Measurements from ENCODE around the gene RAPGEF4.

DNA sequence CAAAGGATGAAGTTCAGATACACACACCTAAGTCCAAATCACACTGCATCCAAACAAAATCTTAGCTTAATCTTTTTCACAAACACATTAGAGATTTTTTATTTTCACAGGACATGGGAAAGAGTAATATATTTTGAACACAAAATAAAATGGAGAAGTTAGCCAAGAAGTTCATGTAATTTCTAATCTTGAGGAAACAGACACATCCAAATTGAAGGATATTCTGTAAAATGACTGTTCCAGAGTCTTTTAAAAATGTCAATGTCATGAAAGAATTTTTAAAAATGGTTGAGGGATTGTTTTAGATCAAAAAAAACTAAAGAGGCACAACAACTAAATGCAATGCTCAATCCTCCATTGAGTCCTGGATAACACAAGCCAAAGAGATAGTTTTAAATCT is 12.4 kb upstream of the RAPGEF4 start:
- no peak for TF ChIP-seq POLR2AphosphoS5 (IDR thresholded peaks at IDR 0.05)
- TF ChIP-seq, protein P1, sequence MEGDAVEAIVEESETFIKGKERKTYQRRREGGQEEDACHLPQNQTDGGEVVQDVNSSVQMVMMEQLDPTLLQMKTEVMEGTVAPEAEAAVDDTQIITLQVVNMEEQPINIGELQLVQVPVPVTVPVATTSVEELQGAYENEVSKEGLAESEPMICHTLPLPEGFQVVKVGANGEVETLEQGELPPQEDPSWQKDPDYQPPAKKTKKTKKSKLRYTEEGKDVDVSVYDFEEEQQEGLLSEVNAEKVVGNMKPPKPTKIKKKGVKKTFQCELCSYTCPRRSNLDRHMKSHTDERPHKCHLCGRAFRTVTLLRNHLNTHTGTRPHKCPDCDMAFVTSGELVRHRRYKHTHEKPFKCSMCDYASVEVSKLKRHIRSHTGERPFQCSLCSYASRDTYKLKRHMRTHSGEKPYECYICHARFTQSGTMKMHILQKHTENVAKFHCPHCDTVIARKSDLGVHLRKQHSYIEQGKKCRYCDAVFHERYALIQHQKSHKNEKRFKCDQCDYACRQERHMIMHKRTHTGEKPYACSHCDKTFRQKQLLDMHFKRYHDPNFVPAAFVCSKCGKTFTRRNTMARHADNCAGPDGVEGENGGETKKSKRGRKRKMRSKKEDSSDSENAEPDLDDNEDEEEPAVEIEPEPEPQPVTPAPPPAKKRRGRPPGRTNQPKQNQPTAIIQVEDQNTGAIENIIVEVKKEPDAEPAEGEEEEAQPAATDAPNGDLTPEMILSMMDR (IDR thresholded peaks at IDR 0.05) = no peak
- no peak for TF ChIP-seq POLR2A (IDR thresholded peaks at IDR 0.05)

Measured in stomach (tissue), 4 donors.